Neuronal stem cell (in vitro differentiated cells): ENCODE measurements around the gene WDR59.
A peak's percentile ranks its signal among the peaks of the same experiment; 100 is the strongest.

Source experiments
- DNase-seq: peaks from one replicate; pipeline ENCODE4 v3.0.0-alpha.2; 2013; ENCODE audit warnings: low spot score
- H2AFZ ChIP-seq: one replicate; pipeline ENCODE4 v1.6.1; 2013; ENCODE audit warnings: mild to moderate bottlenecking, low read length, inconsistent platforms
- H2AK5ac ChIP-seq: 2 replicates; pipeline ENCODE4 v1.6.1; 2013; ENCODE audit warnings: low read depth, mild to moderate bottlenecking, inconsistent platforms, low read length, moderate library complexity, mixed read lengths
- H2BK120ac ChIP-seq: 2 replicates; pipeline ENCODE4 v1.6.1; 2013; ENCODE audit warnings: low read depth, mild to moderate bottlenecking, inconsistent platforms, low read length, moderate library complexity, mixed read lengths
- H2BK12ac ChIP-seq: one replicate; pipeline ENCODE4 v1.6.1; 2013; ENCODE audit warnings: low read length, inconsistent platforms
- H2BK15ac ChIP-seq: 2 replicates; pipeline ENCODE4 v1.6.1; 2013; ENCODE audit warnings: mild to moderate bottlenecking, low read length, inconsistent platforms, mixed read lengths
- H2BK5ac ChIP-seq: one replicate; pipeline ENCODE4 v1.6.1; 2013; ENCODE audit warnings: inconsistent platforms, mild to moderate bottlenecking, low read length, moderate library complexity
- H3K14ac ChIP-seq: one replicate; pipeline ENCODE4 v1.6.1; 2013; ENCODE audit warnings: low read length, inconsistent platforms
- H3K18ac ChIP-seq: 2 replicates; pipeline ENCODE4 v1.6.1; 2013; ENCODE audit warnings: low read length, inconsistent platforms
- H3K23ac ChIP-seq: 2 replicates; pipeline ENCODE4 v1.6.1; 2013; ENCODE audit warnings: low read depth, mild to moderate bottlenecking, mixed read lengths, low read length, inconsistent platforms; ENCODE audit not compliant: poor library complexity
- H3K27ac ChIP-seq: replicated peaks from 3 replicates; pipeline ENCODE4 v1.5.1; 2013; ENCODE audit warnings: low read length, inconsistent platforms
- H3K27me3 ChIP-seq, 3 experiments: 2 replicates each; pipeline ENCODE4 v1.6.1; 2013; ENCODE audit warnings: low read length in 3 of 3, mild to moderate bottlenecking in 2 of 3, inconsistent platforms in 1 of 3, low read depth in 1 of 3, mixed read lengths in 1 of 3, moderate library complexity in 1 of 3; ENCODE audit not compliant: control insufficient read depth in 3 of 3, insufficient read depth in 3 of 3
- H3K36me3 ChIP-seq, 2 donors: replicated peaks in 1 of 2; 2 replicates each; pipeline ENCODE4 v1.6.1; 2013; ENCODE audit warnings: low read length in 2 of 2; ENCODE audit not compliant: control insufficient read depth in 2 of 2, insufficient read depth in 2 of 2
- H3K4ac ChIP-seq: 2 replicates; pipeline ENCODE4 v1.6.1; 2013; ENCODE audit warnings: inconsistent platforms, mild to moderate bottlenecking, low read length, moderate library complexity
- H3K4me1 ChIP-seq, 2 donors: 1 replicate in 1 of 2; 2 replicates in 1 of 2; pipeline ENCODE4 v1.6.1; 2013; ENCODE audit warnings: low read length in 2 of 2, low read depth in 1 of 2; ENCODE audit not compliant: control insufficient read depth in 2 of 2, insufficient read depth in 1 of 2
- H3K4me2 ChIP-seq: one replicate; pipeline ENCODE4 v1.6.1; 2013; ENCODE audit warnings: mild to moderate bottlenecking, low read length, inconsistent platforms; ENCODE audit not compliant: insufficient read depth, poor library complexity, severe bottlenecking
- H3K4me3 ChIP-seq, 2 donors: 2 replicates each; pipeline ENCODE4 v1.5.1; 2013; ENCODE audit warnings: low read length in 2 of 2, mild to moderate bottlenecking in 2 of 2, inconsistent platforms in 1 of 2, moderate library complexity in 1 of 2
- H3K79me1 ChIP-seq: one replicate; pipeline ENCODE4 v1.6.1; 2013; ENCODE audit warnings: low read depth, mild to moderate bottlenecking, inconsistent platforms, low read length, moderate library complexity
- H3K9ac ChIP-seq: one replicate; pipeline ENCODE4 v1.6.1; 2013; ENCODE audit warnings: mild to moderate bottlenecking, low read depth, low read length, inconsistent platforms; ENCODE audit not compliant: poor library complexity
- H3K9me3 ChIP-seq, 2 donors: replicated peaks in 1 of 2; 2 replicates each; pipeline versions ENCODE3 to v1.6.1; 2013; ENCODE audit warnings: low read length in 2 of 2, mild to moderate bottlenecking in 2 of 2, inconsistent platforms in 1 of 2, low read depth in 1 of 2, mixed read lengths in 1 of 2, moderate library complexity in 1 of 2; ENCODE audit not compliant: control insufficient read depth in 2 of 2, insufficient read depth in 1 of 2
- H4K8ac ChIP-seq: one replicate; pipeline ENCODE4 v1.6.1; 2013; ENCODE audit warnings: low read depth, mild to moderate bottlenecking, inconsistent platforms, low read length, moderate library complexity
- H4K91ac ChIP-seq: one replicate; pipeline ENCODE4 v1.6.1; 2013; ENCODE audit warnings: low read length, low read depth, mild to moderate bottlenecking, inconsistent platforms; ENCODE audit not compliant: poor library complexity
- WGBS, 2 donors: extraction: QIAGEN DNeasy Blood & Tissue Kit; methylation state at CpG; one replicate each; pipeline ENCODE4 v1.1.7; 2013; ENCODE audit warnings: missing lambda C conversion rate in 2 of 2, mixed read lengths in 1 of 2; ENCODE audit not compliant: insufficient read length in 2 of 2, insufficient replicate concordance in 1 of 2; ENCODE audit errors: extremely low coverage in 2 of 2; 5-methylcytosine and 5-hydroxymethylcytosine counted together

WDR59 gene

GRCh38 chr16:74999609-75000480 is 14.9 kb upstream of the WDR59 start:
- Histone ChIP-seq H3K4ac (no peak overlapping the region), H3K79me1 (peaks cover 10% of the 10 kb centered on the region), H3K4me3 (peak overlapping the region; percentile 72 to 93), H3K18ac (peak overlapping the region; percentile 86), H3K14ac (peak overlapping the region; percentile 4), H2BK12ac (no peak overlapping the region), H3K4me2 (peak overlapping the region; percentile 87), H2BK120ac (no peak overlapping the region), H2AFZ (peak overlapping the region; percentile 87), H3K9ac (peak overlapping the region; percentile 74), H2BK5ac (no peak overlapping the region), H2AK5ac (peak overlapping the region; percentile 57), H3K27ac (no peak overlapping the region), H4K8ac (no peak overlapping the region), H3K36me3 (peaks cover 0 to 24% of the 10 kb centered on the region in 2 donors), H4K91ac (no peak overlapping the region), H3K9me3 (no peaks in the 10 kb centered on the region), H3K27me3 (no peaks in the 10 kb centered on the region), H3K23ac (no peak overlapping the region), H2BK15ac (no peak overlapping the region), H3K4me1 (peaks cover 11 to 12% of the 10 kb centered on the region in 2 donors)
- no peak for DNase-seq
- no CpG with 5 or more reads among the region's 71 CpGs for whole genome bisulfite sequencing, 2 donors

GRCh38 chr16:74999219-74999608 is 14.3 kb upstream of the WDR59 start:
- no CpG with 5 or more reads among the region's 44 CpGs for WGBS, 2 donors
- peak; percentile 29 for DNase-seq
- H3K27ac ChIP-seq = peak overlapping the region; percentile 82

GRCh38 chr16:74998481-74999218 is 13.7 kb upstream of the WDR59 start, which contains the start of gene ZNRF1:
Gene ZNRF1, plus strand, starts transcription at chr16:74999024. Its CDS starts 648 bp downstream, at chr16:74999672.
- Histone ChIP-seq H2BK120ac (no peak within 1 kb of the TSS), H3K23ac (no peak within 1 kb of the TSS), H3K4me2 (peak within 1 kb of the TSS; percentile 87), H3K36me3 (peaks cover 0 to 17% of the 10 kb centered on the region in 2 donors), H2AFZ (peak within 1 kb of the TSS; percentile 97), H3K9ac (peak within 1 kb of the TSS; percentile 94), H2BK5ac (no peak within 1 kb of the TSS), H3K4me1 (peaks cover 11 to 12% of the 10 kb centered on the region in 2 donors), H3K9me3 (no peaks in the 10 kb centered on the region), H3K79me1 (peaks cover 10% of the 10 kb centered on the region), H3K27me3 (no peaks in the 10 kb centered on the region), H3K4ac (no peak within 1 kb of the TSS), H4K91ac (no peak within 1 kb of the TSS), H2BK12ac (no peak within 1 kb of the TSS), H4K8ac (no peak within 1 kb of the TSS), H3K14ac (peak within 1 kb of the TSS; percentile 4), H3K27ac (peak within 1 kb of the TSS; percentile 82), H3K4me3 (peak within 1 kb of the TSS; percentile 72 to 93), H2AK5ac (peak within 1 kb of the TSS; percentile 57), H3K18ac (peak within 1 kb of the TSS; percentile 86), H2BK15ac (no peak within 1 kb of the TSS)
- WGBS, 2 donors = no CpG with 5 or more reads among the region's 73 CpGs
- DNase-seq = peak; percentile 87

More at GRCh38 chr16:74999219-74999608, 14.3 kb upstream of the WDR59 start:
- H3K9me3 ChIP-seq = no peaks in the 10 kb centered on the region
- no peak overlapping the region for H3K4ac ChIP-seq
- peak overlapping the region; percentile 72 to 93 for H3K4me3 ChIP-seq
- no peak overlapping the region for H2BK15ac ChIP-seq
- H3K23ac ChIP-seq = no peak overlapping the region
- H3K79me1 ChIP-seq = peaks cover 10% of the 10 kb centered on the region
- no peak overlapping the region for H4K8ac ChIP-seq
- H2BK120ac ChIP-seq = no peak overlapping the region
- H2AK5ac ChIP-seq = no peak overlapping the region
- peak overlapping the region; percentile 86 for H3K18ac ChIP-seq
- H3K14ac ChIP-seq = no peak overlapping the region
- H4K91ac ChIP-seq = no peak overlapping the region
- H3K4me2 ChIP-seq = peak overlapping the region; percentile 87
- no peak overlapping the region for H2BK5ac ChIP-seq
- no peaks in the 10 kb centered on the region for H3K27me3 ChIP-seq
- H2AFZ ChIP-seq = peak overlapping the region; percentile 87
- H3K9ac ChIP-seq = peak overlapping the region; percentile 94
- peaks cover 11 to 12% of the 10 kb centered on the region in 2 donors for H3K4me1 ChIP-seq
- H3K36me3 ChIP-seq = peaks cover 0 to 21% of the 10 kb centered on the region in 2 donors
- H2BK12ac ChIP-seq = no peak overlapping the region
